ENCODE data around the gene CD48. TPM values are rescaled to one million over a fixed set of nuclear protein-coding genes. Genes with fewer than 3 reads are reported as not detected.

Gene CD48
- total RNA-seq, 1 donor from 2014 or later, result not detected

- DNase-seq (ENCODE audit: low read depth), result no peak
- TF ChIP-seq, protein P1, sequence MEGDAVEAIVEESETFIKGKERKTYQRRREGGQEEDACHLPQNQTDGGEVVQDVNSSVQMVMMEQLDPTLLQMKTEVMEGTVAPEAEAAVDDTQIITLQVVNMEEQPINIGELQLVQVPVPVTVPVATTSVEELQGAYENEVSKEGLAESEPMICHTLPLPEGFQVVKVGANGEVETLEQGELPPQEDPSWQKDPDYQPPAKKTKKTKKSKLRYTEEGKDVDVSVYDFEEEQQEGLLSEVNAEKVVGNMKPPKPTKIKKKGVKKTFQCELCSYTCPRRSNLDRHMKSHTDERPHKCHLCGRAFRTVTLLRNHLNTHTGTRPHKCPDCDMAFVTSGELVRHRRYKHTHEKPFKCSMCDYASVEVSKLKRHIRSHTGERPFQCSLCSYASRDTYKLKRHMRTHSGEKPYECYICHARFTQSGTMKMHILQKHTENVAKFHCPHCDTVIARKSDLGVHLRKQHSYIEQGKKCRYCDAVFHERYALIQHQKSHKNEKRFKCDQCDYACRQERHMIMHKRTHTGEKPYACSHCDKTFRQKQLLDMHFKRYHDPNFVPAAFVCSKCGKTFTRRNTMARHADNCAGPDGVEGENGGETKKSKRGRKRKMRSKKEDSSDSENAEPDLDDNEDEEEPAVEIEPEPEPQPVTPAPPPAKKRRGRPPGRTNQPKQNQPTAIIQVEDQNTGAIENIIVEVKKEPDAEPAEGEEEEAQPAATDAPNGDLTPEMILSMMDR (conservative IDR thresholded peaks at IDR 0.05; ENCODE audit: low read depth, low read length), result no peak
- H3K4me3 ChIP-seq (ENCODE audit: low read depth, low read length), result no peak overlapping the region
Observed at GRCh38 chr1:160665330-160666078, 46.1 kb downstream of the CD48 start.

DNA sequence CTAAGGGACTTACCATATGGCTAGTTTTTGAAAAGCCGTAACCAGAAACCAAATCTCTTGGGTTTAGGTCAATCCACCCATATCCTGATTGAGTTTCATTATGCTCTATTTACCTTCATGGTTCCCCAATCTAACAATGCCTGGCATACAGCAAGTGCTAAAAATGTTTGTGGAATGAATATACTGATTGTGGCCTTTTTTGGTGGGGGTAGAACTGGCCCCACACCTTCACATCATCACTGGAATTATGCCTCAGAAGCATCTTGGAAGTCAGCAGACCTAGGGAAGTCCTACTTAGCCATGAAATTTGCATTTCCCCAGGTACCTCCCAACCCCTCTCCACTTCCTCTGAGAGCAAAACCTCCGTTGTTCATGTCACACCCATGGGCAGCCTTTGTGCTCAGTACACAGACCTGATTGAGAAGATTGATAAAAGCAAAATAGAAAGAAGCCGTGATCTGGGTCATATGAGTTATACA, 47.0 kb downstream of the CD48 start:
- no peak for DNase-seq (ENCODE audit: low read depth)
- TF ChIP-seq, protein P1 (conservative IDR thresholded peaks at IDR 0.05; ENCODE audit: low read depth, low read length), result no peak
- H3K4me3 ChIP-seq (ENCODE audit: low read depth, low read length), result no peak overlapping the region

- no peak for DNase-seq (ENCODE audit: low read depth)
- H3K4me3 ChIP-seq (ENCODE audit: low read depth, low read length), result no peak overlapping the region
- TF ChIP-seq, protein P1 (conservative IDR thresholded peaks at IDR 0.05; ENCODE audit: low read depth, low read length), result no peak
Observed at GRCh38 chr1:160662910-160663309, 48.7 kb downstream of the CD48 start.

DNA sequence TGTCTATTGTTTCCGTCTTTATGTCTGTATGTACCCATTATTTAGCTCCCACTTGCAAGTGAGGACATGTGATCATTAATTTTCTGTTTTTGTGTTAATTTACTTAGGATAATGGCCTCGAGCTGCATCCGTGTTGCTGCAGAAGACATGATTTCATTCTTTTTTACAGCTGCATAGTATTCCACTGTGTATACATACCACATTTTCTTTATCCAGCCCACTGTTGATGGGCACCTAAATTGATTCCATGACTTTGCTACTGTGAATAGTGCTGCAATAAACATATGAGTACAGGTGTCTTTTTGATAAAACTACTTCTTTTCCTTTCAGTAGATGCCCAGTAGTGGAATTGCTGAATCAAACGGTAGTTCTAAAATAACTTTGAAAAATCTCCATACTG, 52.1 kb downstream of the CD48 start:
- no peak for DNase-seq (ENCODE audit: low read depth)
- H3K4me3 ChIP-seq (ENCODE audit: low read depth, low read length), result no peak overlapping the region
- TF ChIP-seq, protein P1 (conservative IDR thresholded peaks at IDR 0.05; ENCODE audit: low read depth, low read length), result no peak

- TF ChIP-seq, protein P1 (conservative IDR thresholded peaks at IDR 0.05; ENCODE audit: low read depth, low read length), result no peak
- no peak for DNase-seq (ENCODE audit: low read depth)
- H3K4me3 ChIP-seq (ENCODE audit: low read depth, low read length), result no peak overlapping the region
Observed at GRCh38 chr1:160658814-160659193, 52.8 kb downstream of the CD48 start.

DNA sequence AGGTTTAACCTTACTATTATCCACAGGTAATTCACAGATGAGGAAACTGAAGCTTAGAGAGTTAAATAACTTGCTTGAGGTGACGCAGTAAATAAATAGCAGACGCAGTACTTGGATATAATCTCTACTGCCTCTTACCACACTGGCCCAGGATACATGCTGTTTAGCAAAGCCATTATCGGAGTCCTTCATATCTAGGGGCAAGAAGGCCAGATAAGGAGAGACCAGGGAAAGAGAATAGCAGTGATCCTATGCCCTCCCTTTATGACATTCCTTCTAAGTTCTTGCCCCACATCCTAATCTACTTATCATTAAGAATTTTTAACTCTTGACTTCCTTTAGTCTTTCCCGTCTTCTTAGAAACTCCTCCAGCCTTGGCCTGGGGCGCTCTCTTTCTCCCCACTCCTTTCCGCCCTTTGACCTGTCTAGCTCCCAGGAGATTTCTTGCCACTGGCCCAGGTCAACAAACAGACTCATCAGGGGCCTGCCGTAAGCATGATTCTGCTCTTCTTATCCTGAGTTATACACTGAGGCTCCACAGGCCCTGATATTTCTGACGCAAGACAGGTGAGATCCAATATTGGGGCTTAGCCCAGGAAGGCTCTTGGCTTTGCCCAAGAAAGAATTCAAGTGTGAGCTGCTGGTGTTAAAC, 53.3 kb downstream of the CD48 start:
- no peak for DNase-seq (ENCODE audit: low read depth)
- TF ChIP-seq, protein P1 (conservative IDR thresholded peaks at IDR 0.05; ENCODE audit: low read depth, low read length), result no peak
- no peak overlapping the region for H3K4me3 ChIP-seq (ENCODE audit: low read depth, low read length)

All from epithelial cell of proximal tubule (primary cell).